Stimulated activated naive CD8-positive, alpha-beta T cell treated with anti-CD3 and anti-CD28 coated beads, Interleukin-15, amount 100 ng/mL, for 72 hours (primary cell): ENCODE data around the gene ATP10A.

Experiments
- ATAC-seq: fragments of 150-1000 bp; cut with Tn5 transposase; 2 replicates; pipeline ENCODE4 v1.10.0; 2021; ENCODE audit warnings: mild to moderate bottlenecking, moderate library complexity
- DNase-seq, 2 donors: peaks; one replicate each; pipeline ENCODE4 v3.0.0; 2021 to 2022
- H3K27ac Mint-ChIP-seq, 2 donors: one replicate each; pipeline ENCODE4 v1.8.0; 2022; ENCODE audit warnings: mild to moderate bottlenecking in 2 of 2, mixed read lengths in 2 of 2, moderate library complexity in 2 of 2
- H3K27me3 Mint-ChIP-seq: one replicate; pipeline ENCODE4 v1.8.0; 2022; ENCODE audit warnings: mixed read lengths
- H3K4me1 Mint-ChIP-seq: one replicate; pipeline ENCODE4 v1.8.0; 2022; ENCODE audit warnings: mild to moderate bottlenecking, mixed read lengths
- H3K4me3 Mint-ChIP-seq, 2 donors: one replicate each; pipeline ENCODE4 v1.8.0; 2022; ENCODE audit warnings: mild to moderate bottlenecking in 2 of 2, mixed read lengths in 2 of 2, moderate library complexity in 1 of 2
- H3K9me3 Mint-ChIP-seq, 2 donors: one replicate each; pipeline ENCODE4 v1.8.0; 2022; ENCODE audit warnings: mixed read lengths in 2 of 2

Gene ATP10A

DNA sequence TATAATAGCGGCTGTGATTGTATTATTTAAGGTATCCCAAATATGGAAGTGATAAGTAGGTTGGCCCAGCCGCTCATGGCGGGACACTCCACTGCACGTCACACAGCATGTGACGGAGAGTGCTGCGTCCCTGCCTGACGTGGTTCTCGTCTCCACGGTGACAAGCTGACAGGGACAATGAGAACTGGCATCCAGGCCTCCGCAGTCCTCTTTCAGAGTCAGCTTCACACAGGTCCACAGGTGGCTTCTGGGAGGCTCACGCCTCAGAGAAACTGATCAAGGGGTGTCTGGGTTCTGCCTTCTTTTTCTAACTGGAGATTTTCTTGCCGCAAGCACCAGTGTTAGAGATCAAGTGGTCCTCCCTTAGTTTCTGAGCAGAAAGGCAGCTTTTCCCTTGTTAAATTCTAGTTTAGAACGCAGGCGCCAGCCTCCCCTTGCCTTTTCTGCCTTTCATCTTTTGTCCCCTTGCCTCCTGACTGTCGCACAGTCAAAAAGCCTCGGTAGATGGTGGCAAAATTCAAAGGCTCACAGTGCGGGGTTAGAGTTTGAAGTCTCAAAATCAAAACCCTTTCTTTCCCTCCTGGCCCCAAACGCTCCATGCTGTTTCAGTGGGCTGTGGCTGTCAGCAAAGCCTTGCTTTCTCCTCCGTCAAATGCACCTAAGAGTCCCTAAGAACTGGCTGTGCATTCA, 120.9 kb downstream of the ATP10A start:
- DNase-seq, result no peak
- Mint-ChIP-seq H3K4me3 (no peak overlapping the region), H3K9me3 (no peaks in the 10 kb centered on the region), H3K27ac (no peak overlapping the region), H3K4me1 (peaks cover 26% of the 10 kb centered on the region), H3K27me3 (no peaks in the 10 kb centered on the region)
- no peak for ATAC-seq

DNA sequence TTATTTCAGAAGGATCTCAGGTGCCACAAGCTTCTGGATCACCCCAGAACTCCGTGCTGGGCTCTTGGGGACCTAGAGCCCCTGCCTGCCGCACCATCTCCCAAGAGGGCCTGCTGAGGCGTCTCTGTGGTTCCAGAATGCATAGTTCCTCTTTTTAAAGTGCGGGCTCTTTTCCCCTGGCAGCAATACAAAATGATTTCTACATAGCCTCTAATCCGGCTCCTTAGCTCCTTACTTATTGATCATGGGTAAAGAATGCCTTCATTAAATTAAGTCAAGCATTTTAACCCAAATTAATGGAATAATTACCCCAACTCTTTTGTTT, 121.9 kb downstream of the ATP10A start:
- DNase-seq (no peak), ATAC-seq (no peak)
- Mint-ChIP-seq H3K27ac (no peak overlapping the region), H3K4me3 (no peak overlapping the region), H3K4me1 (peaks cover 26% of the 10 kb centered on the region), H3K9me3 (no peaks in the 10 kb centered on the region), H3K27me3 (no peaks in the 10 kb centered on the region)

DNA sequence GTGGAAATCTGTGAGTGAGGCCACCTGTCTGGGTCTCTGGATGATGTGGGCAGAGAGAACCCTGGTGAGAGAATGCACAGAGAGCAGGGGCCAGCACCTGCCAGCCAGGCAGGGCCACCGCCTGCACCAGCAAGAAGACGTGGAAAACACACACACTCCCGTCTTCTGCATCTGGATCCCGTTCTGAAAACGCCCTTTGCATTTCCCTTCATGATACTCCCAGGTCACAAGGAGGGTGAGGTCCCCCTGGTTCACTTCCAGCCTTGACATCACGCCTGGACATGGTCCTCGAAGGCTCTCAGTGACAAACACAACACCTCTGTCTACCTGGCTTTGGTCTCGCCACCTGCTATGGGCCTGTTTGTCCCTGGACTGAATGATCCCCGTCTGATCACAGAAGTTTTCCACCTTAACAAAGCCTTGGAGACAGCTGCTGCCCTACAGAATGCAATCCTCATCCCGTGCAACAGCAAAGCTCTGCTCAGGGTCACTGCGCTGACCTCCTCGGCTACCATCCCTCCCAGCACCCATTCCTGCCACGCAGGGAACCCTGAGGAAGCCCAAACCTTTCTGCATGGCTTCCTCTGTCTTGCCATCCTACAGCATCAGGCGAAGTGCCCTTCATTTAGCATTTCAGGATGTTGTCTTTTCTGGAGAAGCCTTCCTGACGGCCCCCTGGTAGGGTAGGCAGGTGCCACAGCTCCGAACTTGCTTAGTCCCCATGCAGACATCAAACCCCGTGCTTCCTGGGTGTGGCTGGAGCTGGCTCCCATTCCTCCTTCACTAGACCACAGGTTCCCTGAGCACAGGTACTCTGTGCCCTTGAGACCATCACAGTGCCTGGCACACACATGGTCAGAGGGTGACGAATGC, 122.5 kb downstream of the ATP10A start:
- peaks cover 26% of the 10 kb centered on the region for H3K4me1 Mint-ChIP-seq
- no peaks in the 10 kb centered on the region for H3K27me3 Mint-ChIP-seq
- no peak overlapping the region for H3K4me3 Mint-ChIP-seq
- no peak for ATAC-seq
- DNase-seq, result no peak
- H3K27ac Mint-ChIP-seq, result no peak overlapping the region
- H3K9me3 Mint-ChIP-seq, result no peaks in the 10 kb centered on the region

DNA sequence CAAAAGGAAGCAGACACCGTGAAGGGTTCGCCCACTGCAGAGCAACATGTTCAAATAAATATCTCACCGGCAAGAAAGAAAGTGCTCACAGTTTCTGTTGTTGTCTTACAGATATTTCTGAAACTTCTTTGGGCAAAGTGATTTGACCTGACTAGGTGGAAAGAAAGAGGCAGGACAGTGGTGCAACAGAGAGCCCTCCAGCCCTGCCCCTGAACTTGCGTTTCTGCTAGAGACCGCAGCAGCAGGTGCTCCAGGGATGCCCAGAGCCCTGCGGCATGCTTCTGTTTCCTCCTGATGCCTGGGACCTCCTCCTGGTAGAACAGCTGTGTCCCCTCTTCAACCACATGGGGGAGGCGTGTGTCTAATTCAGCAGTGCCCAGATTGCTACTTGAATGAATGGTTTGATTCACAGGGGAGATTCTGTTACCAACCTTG, 123.4 kb downstream of the ATP10A start:
- ATAC-seq (peak; percentile 84), DNase-seq (peak; percentile 27 to 39)
- peak overlapping the region; percentile 31 to 75 for H3K27ac Mint-ChIP-seq
- H3K27me3 Mint-ChIP-seq, result no peaks in the 10 kb centered on the region
- no peak overlapping the region for H3K4me3 Mint-ChIP-seq
- peaks cover 25% of the 10 kb centered on the region for H3K4me1 Mint-ChIP-seq
- H3K9me3 Mint-ChIP-seq, result no peaks in the 10 kb centered on the region

DNA sequence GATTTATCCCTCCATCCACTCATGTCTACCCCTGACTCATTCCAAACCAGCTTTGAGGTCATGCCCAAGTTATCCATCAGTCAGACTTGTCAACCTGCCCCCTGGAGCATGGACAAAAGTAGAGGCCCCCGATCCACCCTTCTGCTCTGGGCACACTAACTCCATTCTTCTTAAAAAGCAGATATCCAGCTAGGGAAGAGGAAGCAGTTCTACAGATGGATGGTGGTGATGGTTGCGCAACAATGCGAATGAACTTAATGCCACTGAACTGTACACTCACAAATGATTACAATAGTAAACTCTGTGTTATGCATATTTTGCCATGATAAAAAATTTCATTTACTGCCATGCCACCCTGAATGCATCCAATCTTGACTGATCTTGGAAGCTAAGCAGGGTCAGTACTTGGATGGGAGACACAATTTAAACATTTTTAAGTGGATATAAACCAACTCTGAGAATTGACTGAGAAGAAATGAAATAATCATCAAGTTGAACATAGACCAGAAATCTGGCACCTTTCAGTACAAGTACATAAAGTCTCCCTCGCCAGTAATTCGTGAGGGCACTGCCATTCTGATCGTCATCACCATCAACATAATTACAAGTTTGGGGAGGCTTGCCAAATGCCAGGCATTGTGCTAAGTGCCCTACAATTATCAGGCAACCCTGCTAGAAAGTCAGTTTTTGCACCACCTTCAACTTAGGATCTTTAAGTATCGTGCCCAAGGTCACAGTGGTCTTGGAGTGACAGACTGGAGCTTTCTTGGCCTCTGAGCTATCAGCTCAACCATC, 124.8 kb downstream of the ATP10A start:
- no peaks in the 10 kb centered on the region for H3K9me3 Mint-ChIP-seq
- H3K4me3 Mint-ChIP-seq, result no peak overlapping the region
- no peak for DNase-seq
- H3K27me3 Mint-ChIP-seq, result no peaks in the 10 kb centered on the region
- H3K27ac Mint-ChIP-seq, result no peak overlapping the region
- ATAC-seq, result no peak
- H3K4me1 Mint-ChIP-seq, result peaks cover 20% of the 10 kb centered on the region

DNA sequence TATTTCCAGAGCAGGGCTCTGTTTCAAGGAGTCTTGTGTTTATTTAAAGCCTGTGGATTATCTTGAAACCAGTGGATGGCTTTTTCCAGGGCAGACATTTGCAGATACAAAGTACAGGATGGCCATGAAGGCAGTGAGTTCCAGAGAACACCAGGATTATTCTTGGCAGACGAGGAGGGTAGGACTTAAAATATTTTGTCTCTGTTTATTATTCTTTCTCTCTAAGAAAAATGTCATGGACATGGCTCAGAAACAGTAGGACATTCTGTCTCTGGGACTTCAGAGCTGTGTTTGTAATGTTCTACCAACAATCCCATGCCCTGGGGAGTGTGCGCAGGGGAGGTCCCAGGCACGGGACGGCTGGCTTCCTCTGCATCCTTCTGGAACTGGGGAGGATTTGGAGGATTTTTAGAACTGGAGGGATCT, 125.9 kb downstream of the ATP10A start:
- no peak overlapping the region for H3K27ac Mint-ChIP-seq
- no peak for DNase-seq

DNA sequence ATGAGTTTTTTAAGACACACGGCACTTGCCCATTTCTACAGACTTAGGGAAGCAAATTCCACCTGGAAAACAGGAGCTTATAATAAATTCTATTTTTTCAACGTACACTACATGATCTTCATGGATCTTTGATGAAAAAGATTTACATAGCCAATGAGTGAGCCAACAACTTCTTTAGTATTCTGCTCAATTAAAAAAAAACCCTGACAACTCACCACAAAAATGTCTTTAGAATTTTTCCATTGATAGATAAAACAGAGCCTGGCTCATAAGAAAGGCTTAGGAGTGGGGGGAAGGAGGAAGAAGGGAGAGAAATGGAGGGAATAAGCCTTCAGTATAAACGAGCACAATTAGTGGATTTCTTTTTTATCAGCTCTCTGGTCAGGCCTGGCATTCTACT, 126.7 kb downstream of the ATP10A start:
- DNase-seq (no peak), ATAC-seq (no peak)
- no peak overlapping the region for H3K4me3 Mint-ChIP-seq
- H3K27me3 Mint-ChIP-seq, result no peaks in the 10 kb centered on the region
- H3K4me1 Mint-ChIP-seq, result peaks cover 20% of the 10 kb centered on the region
- no peaks in the 10 kb centered on the region for H3K9me3 Mint-ChIP-seq
- no peak overlapping the region for H3K27ac Mint-ChIP-seq

More for the DNA sequence above, 125.9 kb downstream of the ATP10A start:
- no peak for ATAC-seq
- no peaks in the 10 kb centered on the region for H3K27me3 Mint-ChIP-seq
- peaks cover 20% of the 10 kb centered on the region for H3K4me1 Mint-ChIP-seq
- no peak overlapping the region for H3K4me3 Mint-ChIP-seq
- H3K9me3 Mint-ChIP-seq, result no peaks in the 10 kb centered on the region

DNA sequence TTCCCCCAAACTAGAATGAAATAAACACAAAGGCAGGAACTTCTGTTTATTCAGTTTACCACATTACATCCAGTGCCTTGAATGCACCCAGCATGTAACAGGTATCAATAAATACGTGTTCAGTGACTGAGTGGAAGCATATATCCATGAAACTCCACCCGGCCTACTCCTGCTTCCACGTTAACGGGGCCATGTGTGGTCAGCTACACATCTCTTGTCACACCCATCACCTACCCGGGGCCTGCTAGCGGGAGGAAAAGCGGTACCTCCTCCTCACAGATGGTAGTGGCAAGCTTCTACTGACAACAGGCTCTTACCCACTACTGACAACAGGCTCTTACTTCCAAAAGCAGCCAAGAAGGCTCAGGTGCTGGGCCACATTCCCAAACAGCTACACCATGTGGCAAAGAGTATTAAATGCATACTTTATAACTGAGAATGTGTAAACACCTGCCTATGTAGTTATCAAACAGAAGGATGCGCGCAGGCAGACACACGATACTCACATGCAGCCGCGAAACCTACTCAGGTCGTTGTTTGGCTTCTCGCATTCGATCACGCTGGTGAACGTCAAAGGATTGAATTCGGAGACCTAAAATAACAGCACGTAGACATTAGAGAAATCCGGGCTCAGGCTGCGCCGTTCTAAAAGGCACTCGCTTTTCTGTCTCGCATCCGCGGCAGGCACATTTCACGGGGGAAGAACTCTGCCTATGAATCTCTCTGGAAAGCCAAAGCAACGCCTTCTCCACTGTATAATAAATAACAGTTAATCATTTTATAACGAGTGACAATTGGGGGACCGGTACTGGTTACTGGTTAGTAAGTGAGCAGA, 127.4 kb downstream of the ATP10A start:
- Mint-ChIP-seq H3K9me3 (no peaks in the 10 kb centered on the region), H3K4me3 (no peak overlapping the region), H3K27ac (no peak overlapping the region), H3K27me3 (no peaks in the 10 kb centered on the region), H3K4me1 (peaks cover 16% of the 10 kb centered on the region)
- DNase-seq, result no peak
- no peak for ATAC-seq

DNA sequence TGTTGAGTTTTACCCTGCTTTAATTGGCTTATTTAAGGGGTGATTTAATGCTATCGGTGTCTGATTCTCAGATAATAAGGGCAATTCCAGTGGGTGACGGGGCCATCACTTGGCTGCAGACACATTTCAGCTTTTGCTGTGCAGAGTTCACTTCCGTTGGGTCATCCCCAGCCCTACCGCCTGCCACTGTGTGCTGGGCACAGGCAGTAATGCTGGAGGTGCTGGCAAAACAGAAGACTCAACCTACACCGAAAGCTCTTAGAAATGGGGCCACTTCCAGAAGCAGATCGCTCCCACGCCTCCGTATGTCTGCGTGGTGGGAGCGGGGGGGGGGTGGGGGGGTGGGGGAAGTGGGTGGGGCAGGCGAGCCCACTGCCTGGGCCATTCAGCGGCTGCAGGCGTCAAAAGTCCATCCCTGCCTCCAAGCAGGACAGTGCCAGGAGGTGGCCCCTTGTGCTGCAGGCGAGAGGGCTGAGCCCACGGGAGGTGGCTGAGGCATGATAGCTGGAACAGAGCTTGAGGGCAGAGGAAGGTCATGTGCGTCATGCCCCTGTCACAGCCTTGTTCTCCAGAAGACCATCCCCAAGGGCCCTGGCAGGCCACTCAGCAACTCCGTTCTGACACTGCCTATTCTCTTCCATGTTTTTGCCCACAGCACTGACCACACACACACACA, 128.3 kb downstream of the ATP10A start:
- DNase-seq (no peak), ATAC-seq (no peak)
- peaks cover 6% of the 10 kb centered on the region for H3K4me1 Mint-ChIP-seq
- no peaks in the 10 kb centered on the region for H3K9me3 Mint-ChIP-seq
- no peaks in the 10 kb centered on the region for H3K27me3 Mint-ChIP-seq
- H3K27ac Mint-ChIP-seq, result peak overlapping the region in 1 of 2 donors; percentile 57
- no peak overlapping the region for H3K4me3 Mint-ChIP-seq

DNA sequence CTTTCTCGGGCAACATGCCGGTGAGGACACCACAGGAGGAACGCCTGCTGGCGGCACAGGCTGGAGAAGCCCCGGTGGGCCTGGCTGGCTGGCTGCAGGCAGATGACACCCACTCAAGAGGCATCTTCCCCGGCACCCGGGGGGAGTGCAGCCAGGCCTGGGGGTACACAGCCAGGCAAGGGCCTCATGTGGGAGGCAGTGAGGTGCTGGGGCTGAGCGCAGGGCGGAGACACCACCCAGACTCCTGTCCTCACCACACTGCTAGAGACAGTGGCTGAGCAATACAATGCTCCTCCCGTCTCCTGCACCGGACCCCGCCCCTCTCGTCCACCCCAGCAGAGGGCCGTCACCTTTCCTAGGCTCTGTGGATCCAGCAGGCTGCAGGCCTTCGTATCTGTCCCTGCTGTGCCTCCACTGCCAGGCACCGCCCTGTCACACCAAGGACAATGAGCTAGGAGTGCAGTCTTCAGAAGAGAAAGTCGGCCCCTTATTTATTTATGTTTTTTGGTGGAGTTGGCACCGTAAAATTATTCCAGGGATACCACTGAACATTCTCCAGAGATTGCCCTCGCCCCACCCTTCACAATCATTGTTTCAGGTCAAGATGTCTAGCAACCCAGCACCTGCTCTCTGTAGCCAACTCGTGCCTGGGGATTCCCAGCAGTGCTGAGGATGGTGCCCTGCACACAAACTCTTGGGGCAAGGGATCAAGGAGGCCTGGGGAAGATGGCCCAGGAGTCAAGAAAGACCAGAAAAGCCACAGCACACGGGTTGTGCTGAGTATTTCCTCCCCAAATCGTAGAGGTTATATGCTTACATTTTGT, 129.1 kb downstream of the ATP10A start:
- ATAC-seq (peak; percentile 26), DNase-seq (no peak)
- no peaks in the 10 kb centered on the region for H3K4me1 Mint-ChIP-seq
- H3K27me3 Mint-ChIP-seq, result no peaks in the 10 kb centered on the region
- no peaks in the 10 kb centered on the region for H3K9me3 Mint-ChIP-seq
- H3K4me3 Mint-ChIP-seq, result no peak overlapping the region
- H3K27ac Mint-ChIP-seq, result peak overlapping the region in 1 of 2 donors; percentile 57

DNA sequence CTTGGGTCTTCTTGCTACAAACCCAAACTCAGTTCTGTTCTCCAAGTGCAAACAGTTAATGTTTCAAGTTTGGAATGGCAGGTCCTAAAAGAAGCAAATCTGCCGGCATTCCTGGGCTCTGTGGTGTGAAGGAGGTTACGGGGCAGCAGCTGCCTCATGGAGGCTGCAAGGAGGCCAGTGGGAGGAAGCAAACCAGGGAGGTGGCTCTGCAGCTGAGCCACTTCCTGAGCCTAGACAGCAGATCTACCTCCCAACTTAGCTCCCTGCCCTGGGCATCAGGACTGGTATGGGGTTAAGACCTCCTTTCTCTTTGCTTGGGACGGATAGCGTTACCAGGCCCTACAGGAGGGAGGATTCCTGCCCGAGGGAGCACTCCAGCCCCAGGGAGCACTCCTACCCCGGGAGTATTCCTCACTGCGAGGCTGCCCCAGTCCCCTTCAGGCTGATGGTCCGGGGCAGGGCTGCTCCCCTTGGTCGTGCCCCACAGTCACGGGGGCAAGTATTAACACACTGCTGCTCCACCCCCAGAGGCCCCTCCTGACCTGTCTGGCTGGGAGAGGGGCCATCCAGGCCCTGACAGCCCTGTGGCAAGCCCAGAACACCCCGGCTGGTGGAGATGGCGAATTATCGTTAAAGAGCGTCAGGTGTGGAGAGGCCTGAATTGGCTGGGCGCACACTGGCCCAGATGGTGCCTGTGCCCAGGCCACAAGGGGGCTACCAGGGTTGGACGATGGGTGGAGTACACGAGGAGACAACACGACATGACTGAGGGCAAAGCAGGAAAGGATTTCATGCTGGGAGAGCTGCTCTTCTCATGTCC, 129.9 kb downstream of the ATP10A start:
- H3K4me3 Mint-ChIP-seq, result no peak overlapping the region
- no peaks in the 10 kb centered on the region for H3K4me1 Mint-ChIP-seq
- ATAC-seq (peak; percentile 33), DNase-seq (no peak)
- H3K27me3 Mint-ChIP-seq, result no peaks in the 10 kb centered on the region
- peak overlapping the region; percentile 46 to 54 for H3K27ac Mint-ChIP-seq
- no peaks in the 10 kb centered on the region for H3K9me3 Mint-ChIP-seq

DNA sequence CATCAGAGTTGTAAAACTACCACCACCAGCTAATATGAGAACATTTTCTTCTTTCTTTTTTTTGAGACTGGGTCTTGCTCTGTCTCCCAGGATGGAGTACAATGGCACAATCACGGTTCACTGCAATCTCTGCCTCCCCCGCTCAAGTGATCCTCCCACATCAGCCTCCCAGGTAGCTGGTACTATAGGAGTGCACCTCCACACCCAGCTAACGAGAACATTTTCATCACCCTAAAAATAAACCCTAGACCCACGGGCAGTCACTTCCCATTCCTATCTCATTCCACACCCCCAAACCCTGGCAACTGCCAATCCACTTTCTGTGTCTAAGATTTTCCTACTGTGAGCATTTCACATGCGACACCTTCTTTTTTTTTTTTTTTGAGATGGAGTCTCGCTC, 130.9 kb downstream of the ATP10A start:
- H3K9me3 Mint-ChIP-seq, result no peaks in the 10 kb centered on the region
- H3K27ac Mint-ChIP-seq, result peak overlapping the region; percentile 37 to 92
- ATAC-seq (no peak), DNase-seq (no peak)
- H3K4me3 Mint-ChIP-seq, result no peak overlapping the region
- no peaks in the 10 kb centered on the region for H3K4me1 Mint-ChIP-seq
- H3K27me3 Mint-ChIP-seq, result no peaks in the 10 kb centered on the region

DNA sequence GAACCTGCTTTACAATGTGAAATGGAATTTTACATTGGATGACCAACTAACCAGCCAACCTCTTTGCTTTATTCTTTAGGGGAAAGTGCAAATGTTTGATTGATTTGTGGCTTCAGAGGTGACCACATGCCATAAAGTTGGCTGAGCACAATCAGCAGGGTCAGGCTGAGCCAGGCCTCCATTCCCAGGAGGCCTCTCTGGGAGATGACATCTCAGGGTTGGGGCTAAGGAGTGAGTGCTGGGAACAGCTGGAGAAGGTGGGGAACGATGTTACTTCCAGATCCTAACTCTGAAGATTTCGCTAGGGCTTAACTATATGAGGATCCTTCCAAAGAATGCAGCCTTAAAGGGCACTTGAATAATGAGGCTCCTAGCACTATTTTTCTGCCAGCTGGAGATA, 131.7 kb downstream of the ATP10A start:
- Mint-ChIP-seq H3K9me3 (no peaks in the 10 kb centered on the region), H3K4me1 (no peaks in the 10 kb centered on the region), H3K27me3 (no peaks in the 10 kb centered on the region), H3K4me3 (no peak overlapping the region), H3K27ac (peak overlapping the region in 1 of 2 donors; percentile 83)
- DNase-seq (no peak), ATAC-seq (no peak)
